ENCODE results near the gene FRMPD2.
"Not testable (repeated sequence)": the region's sequence is repeated elsewhere in the genome, so short reads cannot be mapped to it uniquely, and the experiment has no call there.

FRMPD2 gene

DNA sequence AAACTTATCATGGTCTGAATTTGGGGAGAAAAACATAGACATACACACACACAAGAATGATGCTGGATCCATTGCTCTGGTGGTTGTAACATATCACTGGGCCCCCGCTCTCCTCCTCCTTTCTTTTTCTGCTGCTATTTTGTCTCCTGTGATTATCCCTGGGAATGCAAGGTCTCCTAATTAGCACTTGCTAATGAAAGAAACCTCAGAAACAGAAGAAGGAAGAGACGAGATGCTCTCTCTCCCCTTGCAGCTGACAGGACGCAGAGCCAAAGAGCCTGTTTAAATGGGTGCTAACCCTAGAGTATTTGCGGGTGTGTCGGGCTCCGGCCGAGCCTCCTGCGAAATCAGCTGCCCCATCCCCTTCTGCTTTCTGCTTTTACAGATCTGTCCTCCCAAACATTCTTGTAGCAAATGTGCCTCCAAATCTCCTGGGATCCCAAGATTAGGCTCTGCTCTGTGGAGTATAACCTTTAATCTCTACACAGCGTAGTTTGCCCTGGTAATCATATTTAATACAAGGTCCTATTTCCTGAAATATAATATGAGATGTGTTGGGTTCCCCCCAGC lies 81.5 kb downstream of the FRMPD2 start:
- Histone ChIP-seq H3K9me3 (ENCODE audit: control insufficient read depth in 5 of 5, low read length in 5 of 5) (no peaks in the 10 kb centered on the region), H3K9ac (ENCODE audit: low read length in 5 of 5) (no peak overlapping the region), H3K36me3 (ENCODE audit: control insufficient read depth in 5 of 5, insufficient read depth in 5 of 5, low read length in 5 of 5) (no peaks in the 10 kb centered on the region), H3K4me3 (ENCODE audit: low read depth in 1 of 5, low read length in 5 of 5) (no peak overlapping the region), H3K27ac (ENCODE audit: low read depth, low read length) (no peak overlapping the region), H3K4me1 (ENCODE audit: control insufficient read depth in 5 of 5, insufficient read depth in 5 of 5, low read length in 5 of 5) (no peaks in the 10 kb centered on the region), H3K27me3 (ENCODE audit: control insufficient read depth in 5 of 5, insufficient read depth in 4 of 5, low read length in 5 of 5) (peaks cover 0 to 4% (median 2%) of the 10 kb centered on the region in 5 donors)

DNA sequence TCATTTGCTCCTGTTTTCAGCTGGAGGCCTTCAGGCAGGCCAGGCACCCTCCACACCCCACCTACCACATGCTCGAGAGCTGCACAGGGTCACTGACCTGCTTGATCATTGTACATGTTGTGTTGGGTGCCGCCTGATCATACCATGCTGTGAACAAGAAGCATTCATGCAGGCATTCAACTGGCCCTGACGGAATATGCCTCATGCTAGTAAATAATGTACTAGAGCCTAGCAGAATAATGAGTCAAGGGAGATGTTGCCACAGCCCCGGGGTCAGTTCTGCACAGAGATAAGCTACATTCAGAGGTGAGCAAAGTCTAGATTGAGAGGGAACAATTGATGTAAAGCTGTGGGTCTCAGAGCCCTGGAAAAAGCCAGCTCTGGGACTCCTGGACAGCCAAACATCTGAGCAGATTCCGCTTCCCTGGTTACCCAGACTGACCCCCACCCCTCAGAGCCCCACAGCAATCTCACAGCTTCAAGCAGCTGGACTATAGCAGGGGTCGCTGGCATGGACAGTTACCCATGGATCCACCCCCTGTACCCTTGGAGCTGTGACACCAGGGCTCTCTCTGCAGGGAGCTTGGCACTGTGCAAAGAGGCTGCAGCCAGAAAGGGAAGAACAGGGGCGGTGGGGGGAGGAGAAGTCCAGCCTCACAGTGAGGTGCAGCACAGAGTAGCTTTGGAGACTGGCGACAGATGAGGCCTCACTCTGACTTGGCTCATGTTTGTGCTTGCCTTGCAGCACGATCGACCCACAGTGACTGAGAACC lies 86.6 kb downstream of the FRMPD2 start:
- Histone ChIP-seq H3K4me1 (ENCODE audit: control insufficient read depth in 5 of 5, insufficient read depth in 5 of 5, low read length in 5 of 5) (no peaks in the 10 kb centered on the region), H3K9ac (ENCODE audit: low read length in 5 of 5) (no peak overlapping the region), H3K27ac (ENCODE audit: low read depth, low read length) (no peak overlapping the region), H3K4me3 (ENCODE audit: low read depth in 1 of 5, low read length in 5 of 5) (no peak overlapping the region), H3K36me3 (ENCODE audit: control insufficient read depth in 5 of 5, insufficient read depth in 5 of 5, low read length in 5 of 5) (no peaks in the 10 kb centered on the region), H3K9me3 (ENCODE audit: control insufficient read depth in 5 of 5, low read length in 5 of 5) (no peaks in the 10 kb centered on the region), H3K27me3 (ENCODE audit: control insufficient read depth in 5 of 5, insufficient read depth in 4 of 5, low read length in 5 of 5) (peaks cover 0 to 4% (median 0%) of the 10 kb centered on the region in 5 donors)

GRCh38 chr10:48187126-48187525 lies 87.4 kb downstream of the FRMPD2 start:
- Histone ChIP-seq H3K9me3 (ENCODE audit: control insufficient read depth in 5 of 5, low read length in 5 of 5) (no peaks in the 10 kb centered on the region), H3K27me3 (ENCODE audit: control insufficient read depth in 5 of 5, insufficient read depth in 4 of 5, low read length in 5 of 5) (peaks cover 0 to 4% (median 0%) of the 10 kb centered on the region in 5 donors), H3K4me3 (ENCODE audit: low read depth in 1 of 5, low read length in 5 of 5) (no peak overlapping the region), H3K36me3 (ENCODE audit: control insufficient read depth in 5 of 5, insufficient read depth in 5 of 5, low read length in 5 of 5) (no peaks in the 10 kb centered on the region), H3K4me1 (ENCODE audit: control insufficient read depth in 5 of 5, insufficient read depth in 5 of 5, low read length in 5 of 5) (no peaks in the 10 kb centered on the region), H3K27ac (ENCODE audit: low read depth, low read length) (no peak overlapping the region), H3K9ac (ENCODE audit: low read length in 5 of 5) (no peak overlapping the region)

DNA sequence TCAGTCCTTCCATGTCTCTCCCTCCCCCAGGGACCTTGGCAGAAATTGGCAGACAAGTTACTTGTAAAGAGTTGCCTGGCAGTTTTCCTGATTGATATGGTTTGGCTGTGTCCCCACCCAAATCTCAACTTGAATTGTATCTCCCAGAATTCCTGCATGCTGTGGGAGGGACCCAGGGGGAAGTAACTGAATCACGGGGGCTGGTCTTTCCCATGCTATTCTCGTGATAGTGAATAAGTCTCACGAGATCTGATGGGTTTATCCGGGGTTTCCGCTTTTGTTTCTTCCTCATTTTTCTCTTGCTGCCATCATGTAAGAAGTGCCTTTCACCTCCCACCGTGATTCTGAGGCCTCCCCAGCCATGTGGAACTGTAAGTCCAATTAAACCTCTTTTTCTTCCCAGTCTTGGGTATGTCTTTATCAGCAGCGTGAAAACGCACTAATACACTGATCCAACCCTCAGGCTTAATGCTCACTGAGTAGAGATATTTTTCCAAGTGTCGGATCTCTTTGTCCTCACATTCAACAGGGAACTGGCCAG lies 88.2 kb downstream of the FRMPD2 start:
- not testable (repeated sequence) for H3K4me1 ChIP-seq (ENCODE audit: control insufficient read depth in 5 of 5, insufficient read depth in 5 of 5, low read length in 5 of 5); H3K27me3 ChIP-seq (ENCODE audit: control insufficient read depth in 5 of 5, insufficient read depth in 4 of 5, low read length in 5 of 5); H3K36me3 ChIP-seq (ENCODE audit: control insufficient read depth in 5 of 5, insufficient read depth in 5 of 5, low read length in 5 of 5); H3K9me3 ChIP-seq (ENCODE audit: control insufficient read depth in 5 of 5, low read length in 5 of 5); H3K4me3 ChIP-seq (ENCODE audit: low read depth in 1 of 5, low read length in 5 of 5); H3K27ac ChIP-seq (ENCODE audit: low read depth, low read length); H3K9ac ChIP-seq (ENCODE audit: low read length in 5 of 5)

DNA sequence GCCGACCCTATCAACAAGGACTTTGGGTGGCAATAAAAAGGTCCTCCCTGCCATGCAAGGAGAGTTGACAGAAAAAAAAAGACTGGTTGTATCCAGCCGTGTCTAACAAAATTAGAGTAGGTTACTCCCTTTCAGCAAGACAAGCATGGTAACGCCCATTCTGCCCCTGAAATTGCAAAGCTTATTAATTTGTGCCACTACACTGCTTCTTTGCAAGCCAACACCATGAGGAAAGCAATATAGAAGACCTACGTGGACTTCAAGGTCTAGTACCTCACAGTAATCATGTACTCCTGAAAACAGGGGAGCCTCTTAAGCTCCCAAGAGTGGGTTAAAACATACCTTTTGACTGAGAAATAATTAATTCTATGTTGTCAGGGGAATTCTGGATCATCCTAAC lies 90.3 kb downstream of the FRMPD2 start:
- no peak overlapping the region for H3K4me3 ChIP-seq (ENCODE audit: low read depth in 1 of 5, low read length in 5 of 5)
- no peak overlapping the region for H3K9ac ChIP-seq (ENCODE audit: low read length in 5 of 5)
- H3K27me3 ChIP-seq (ENCODE audit: control insufficient read depth in 5 of 5, insufficient read depth in 4 of 5, low read length in 5 of 5): peaks cover 0 to 4% (median 0%) of the 10 kb centered on the region in 5 donors
- no peaks in the 10 kb centered on the region for H3K4me1 ChIP-seq (ENCODE audit: control insufficient read depth in 5 of 5, insufficient read depth in 5 of 5, low read length in 5 of 5)
- H3K9me3 ChIP-seq (ENCODE audit: control insufficient read depth in 5 of 5, low read length in 5 of 5): no peaks in the 10 kb centered on the region
- H3K36me3 ChIP-seq (ENCODE audit: control insufficient read depth in 5 of 5, insufficient read depth in 5 of 5, low read length in 5 of 5): no peaks in the 10 kb centered on the region
- no peak overlapping the region for H3K27ac ChIP-seq (ENCODE audit: low read depth, low read length)

DNA sequence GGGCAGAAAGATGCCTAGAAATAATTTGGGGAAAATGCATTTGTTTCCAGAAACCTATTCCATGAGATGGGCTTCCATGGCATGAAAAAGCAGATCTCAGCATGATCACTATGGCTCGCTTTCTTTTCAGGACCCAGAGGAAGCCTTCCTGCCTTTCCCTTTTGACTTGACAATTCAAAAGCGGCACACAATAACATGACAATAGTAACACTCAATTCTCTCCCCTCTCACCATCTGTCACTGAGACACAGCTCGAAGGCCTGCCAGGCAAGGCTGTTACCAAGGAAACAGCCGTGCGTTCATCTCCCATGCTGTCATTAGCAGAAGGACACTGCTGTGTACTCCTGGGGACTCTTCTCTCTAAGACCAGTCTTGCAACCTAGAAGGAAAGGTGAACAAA lies 101.8 kb downstream of the FRMPD2 start:
- not testable (repeated sequence) for H3K27me3 ChIP-seq (ENCODE audit: control insufficient read depth in 5 of 5, insufficient read depth in 4 of 5, low read length in 5 of 5); H3K4me1 ChIP-seq (ENCODE audit: control insufficient read depth in 5 of 5, insufficient read depth in 5 of 5, low read length in 5 of 5); H3K27ac ChIP-seq (ENCODE audit: low read depth, low read length); H3K9me3 ChIP-seq (ENCODE audit: control insufficient read depth in 5 of 5, low read length in 5 of 5); H3K9ac ChIP-seq (ENCODE audit: low read length in 5 of 5); H3K4me3 ChIP-seq (ENCODE audit: low read depth in 1 of 5, low read length in 5 of 5); H3K36me3 ChIP-seq (ENCODE audit: control insufficient read depth in 5 of 5, insufficient read depth in 5 of 5, low read length in 5 of 5)

GRCh38 chr10:48160670-48161069 lies 113.8 kb downstream of the FRMPD2 start:
- not testable (repeated sequence) for H3K27ac ChIP-seq (ENCODE audit: low read depth, low read length); H3K4me3 ChIP-seq (ENCODE audit: low read depth in 1 of 5, low read length in 5 of 5); H3K9ac ChIP-seq (ENCODE audit: low read length in 5 of 5); H3K4me1 ChIP-seq (ENCODE audit: control insufficient read depth in 5 of 5, insufficient read depth in 5 of 5, low read length in 5 of 5); H3K27me3 ChIP-seq (ENCODE audit: control insufficient read depth in 5 of 5, insufficient read depth in 4 of 5, low read length in 5 of 5); H3K36me3 ChIP-seq (ENCODE audit: control insufficient read depth in 5 of 5, insufficient read depth in 5 of 5, low read length in 5 of 5); H3K9me3 ChIP-seq (ENCODE audit: control insufficient read depth in 5 of 5, low read length in 5 of 5)

GRCh38 chr10:48160163-48160562 lies 114.3 kb downstream of the FRMPD2 start:
- H3K4me1 ChIP-seq (ENCODE audit: control insufficient read depth in 5 of 5, insufficient read depth in 5 of 5, low read length in 5 of 5); H3K36me3 ChIP-seq (ENCODE audit: control insufficient read depth in 5 of 5, insufficient read depth in 5 of 5, low read length in 5 of 5); H3K4me3 ChIP-seq (ENCODE audit: low read depth in 1 of 5, low read length in 5 of 5); H3K9me3 ChIP-seq (ENCODE audit: control insufficient read depth in 5 of 5, low read length in 5 of 5); H3K27me3 ChIP-seq (ENCODE audit: control insufficient read depth in 5 of 5, insufficient read depth in 4 of 5, low read length in 5 of 5); H3K9ac ChIP-seq (ENCODE audit: low read length in 5 of 5); H3K27ac ChIP-seq (ENCODE audit: low read depth, low read length): not testable (repeated sequence)

DNA sequence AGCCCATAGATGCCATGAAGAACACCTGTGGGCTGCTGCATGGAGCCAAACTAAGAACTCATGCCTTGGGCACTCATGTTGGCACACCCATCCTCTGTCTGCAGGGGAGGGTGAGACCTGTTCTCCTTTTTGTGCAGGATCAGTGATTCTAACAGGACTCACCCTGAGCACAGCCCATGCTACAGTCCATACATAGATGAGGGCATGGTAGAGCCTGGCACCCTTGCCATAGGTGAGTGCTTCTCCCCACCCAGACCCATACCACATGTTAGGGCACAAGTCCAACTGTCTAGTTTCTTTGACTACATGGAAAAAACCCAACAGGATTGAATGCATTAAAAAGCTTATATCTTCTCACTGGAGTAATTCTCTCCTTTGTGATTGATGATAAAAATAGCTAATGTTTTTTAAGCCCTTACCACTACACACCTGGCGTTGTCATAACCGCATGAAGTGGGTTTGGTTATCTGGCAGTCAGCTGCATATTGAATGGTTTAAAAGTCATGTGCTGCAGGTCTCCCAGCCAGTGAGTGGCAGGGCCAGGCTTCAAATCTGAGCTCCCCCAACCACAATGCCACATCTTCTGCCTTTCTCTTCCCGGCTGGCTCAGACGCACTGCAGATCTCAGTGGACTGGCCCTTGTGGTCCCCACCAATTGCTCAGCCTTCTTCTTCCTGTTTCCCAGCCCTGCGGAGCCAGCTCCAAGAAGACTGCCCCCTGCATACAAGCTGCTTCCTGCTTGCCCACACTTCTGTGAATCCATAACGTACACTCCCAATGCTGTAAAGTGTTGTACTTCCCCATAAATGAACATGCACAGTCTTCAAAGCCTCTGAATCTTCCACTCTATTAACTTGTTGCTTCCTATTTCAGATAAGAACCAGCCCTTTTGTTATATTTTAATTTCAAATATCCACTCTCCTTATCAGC lies 120.0 kb downstream of the FRMPD2 start:
- H3K4me1 ChIP-seq (ENCODE audit: control insufficient read depth in 5 of 5, insufficient read depth in 5 of 5, low read length in 5 of 5); H3K27me3 ChIP-seq (ENCODE audit: control insufficient read depth in 5 of 5, insufficient read depth in 4 of 5, low read length in 5 of 5); H3K9me3 ChIP-seq (ENCODE audit: control insufficient read depth in 5 of 5, low read length in 5 of 5); H3K9ac ChIP-seq (ENCODE audit: low read length in 5 of 5); H3K36me3 ChIP-seq (ENCODE audit: control insufficient read depth in 5 of 5, insufficient read depth in 5 of 5, low read length in 5 of 5); H3K27ac ChIP-seq (ENCODE audit: low read depth, low read length); H3K4me3 ChIP-seq (ENCODE audit: low read depth in 1 of 5, low read length in 5 of 5): not testable (repeated sequence)

DNA sequence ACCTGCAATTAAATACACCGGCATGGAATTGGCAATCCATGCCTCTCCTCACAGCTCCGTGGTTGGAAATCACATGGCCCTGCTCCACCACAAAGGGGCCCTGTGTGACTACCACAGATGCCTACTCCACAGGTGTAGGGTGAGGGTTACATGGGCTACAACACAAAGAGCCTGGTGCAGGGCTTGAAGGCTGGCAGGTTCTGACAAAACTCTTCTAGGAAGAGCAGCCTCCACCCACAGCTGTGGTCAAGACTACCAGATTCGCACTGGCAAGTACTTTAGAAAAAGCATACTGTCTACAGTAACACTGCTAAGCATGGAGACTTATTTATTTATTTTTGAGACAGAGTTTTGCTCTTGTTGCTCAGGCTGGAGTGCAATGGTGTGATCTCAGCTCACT lies 126.9 kb downstream of the FRMPD2 start:
- not testable (repeated sequence) for H3K9me3 ChIP-seq (ENCODE audit: control insufficient read depth in 5 of 5, low read length in 5 of 5); H3K27ac ChIP-seq (ENCODE audit: low read depth, low read length); H3K4me3 ChIP-seq (ENCODE audit: low read depth in 1 of 5, low read length in 5 of 5); H3K36me3 ChIP-seq (ENCODE audit: control insufficient read depth in 5 of 5, insufficient read depth in 5 of 5, low read length in 5 of 5); H3K4me1 ChIP-seq (ENCODE audit: control insufficient read depth in 5 of 5, insufficient read depth in 5 of 5, low read length in 5 of 5); H3K9ac ChIP-seq (ENCODE audit: low read length in 5 of 5); H3K27me3 ChIP-seq (ENCODE audit: control insufficient read depth in 5 of 5, insufficient read depth in 4 of 5, low read length in 5 of 5)
